Measurements from ENCODE around the gene LIMD2.
A peak's percentile ranks its signal among the peaks of the same experiment; 100 is the strongest.

Gene LIMD2

DNA sequence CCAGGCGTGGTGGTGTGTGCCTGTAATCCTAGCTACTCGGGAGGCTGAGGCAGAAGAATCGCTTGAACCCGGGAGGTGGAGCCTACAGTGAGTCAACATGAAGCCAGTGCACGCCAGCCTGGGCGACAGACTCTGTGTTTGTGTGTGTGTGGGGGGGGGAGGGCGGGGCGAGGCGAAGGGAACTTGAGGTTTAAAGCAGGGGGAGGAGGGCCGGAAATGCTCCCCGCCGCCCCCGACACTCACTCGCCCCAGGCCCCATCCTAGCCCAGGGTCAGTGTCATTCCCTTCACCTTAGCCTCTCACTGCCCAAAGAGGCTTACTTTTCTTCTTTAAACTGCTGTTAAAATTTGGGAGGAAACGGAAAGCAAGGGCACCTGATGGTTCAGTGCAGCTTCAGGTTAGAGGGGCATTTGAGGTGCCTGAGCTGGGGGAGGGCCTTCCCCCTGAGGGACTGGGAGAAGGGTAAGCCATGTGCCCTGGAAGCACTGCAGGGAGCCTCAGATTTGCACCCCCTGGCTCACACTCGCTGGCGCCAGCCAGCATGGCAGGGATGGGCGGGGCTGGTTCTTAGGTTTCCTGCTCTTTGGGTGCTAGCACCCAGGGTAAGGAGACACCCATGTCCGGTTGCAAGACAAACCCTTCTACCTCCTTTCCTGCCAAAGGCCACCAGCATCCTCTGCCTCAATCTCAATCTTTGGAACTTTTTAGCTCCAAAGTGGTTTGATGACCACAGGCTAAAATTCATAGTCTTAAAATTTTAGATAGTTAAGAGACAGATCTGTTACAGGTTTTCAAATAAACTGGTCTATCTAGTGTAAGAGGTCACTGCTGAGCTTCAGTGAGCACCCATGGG, 2.2 kb upstream of the LIMD2 start:
- Histone ChIP-seq H3K36me3 (ENCODE audit: control insufficient read depth in 1 of 2, insufficient read depth in 2 of 2, low read depth in 1 of 2, low read length in 2 of 2) (peaks cover 47 to 59% of the 10 kb centered on the region in 2 experiments), H3K27ac (ENCODE audit: low read length, poor library complexity, severe bottlenecking) (no peak overlapping the region), H3K4ac (ENCODE audit: low read depth in 1 of 2, low read length in 2 of 2) (no peak overlapping the region), H2BK12ac (ENCODE audit: low read length in 2 of 2) (no peak overlapping the region), H3K27me3 (ENCODE audit: control insufficient read depth in 1 of 2, insufficient read depth in 1 of 2, low read length in 2 of 2) (no peaks in the 10 kb centered on the region), H3K9me3 (ENCODE audit: control insufficient read depth, low read length) (no peaks in the 10 kb centered on the region), H3K14ac (ENCODE audit: low read length in 2 of 2) (no peak overlapping the region), H3K4me1 (ENCODE audit: control insufficient read depth, insufficient read depth, low read depth, low read length) (peaks cover 31% of the 10 kb centered on the region), H3K4me3 (ENCODE audit: insufficient read depth in 1 of 2, low read depth in 1 of 2, low read length in 2 of 2) (no peak overlapping the region), H2AK5ac (ENCODE audit: low read length, severe bottlenecking) (no peak overlapping the region), H3K18ac (ENCODE audit: low read depth in 1 of 2, low read length in 2 of 2) (no peak overlapping the region), H2BK15ac (ENCODE audit: low read depth, poor library complexity, severe bottlenecking) (no peak overlapping the region), H3K4me2 (ENCODE audit: low read length, poor library complexity, severe bottlenecking) (no peak overlapping the region), H3K9ac (ENCODE audit: low read length) (no peak overlapping the region), H2AFZ (ENCODE audit: low read depth, low read length) (no peak overlapping the region), H3K79me1 (replicated peaks; ENCODE audit: low read length, poor library complexity, severe bottlenecking) (peaks cover 9% of the 10 kb centered on the region), H4K8ac (ENCODE audit: low read length) (no peak overlapping the region), H2BK120ac (ENCODE audit: low read depth, low read length) (no peak overlapping the region), H3K23ac (ENCODE audit: low read length in 2 of 2) (no peak overlapping the region), H4K91ac (ENCODE audit: low read length) (no peak overlapping the region), H2BK5ac (ENCODE audit: low read depth, low read length, poor library complexity, severe bottlenecking) (no peak overlapping the region)
- no peak for DNase-seq
- 97% methylated on average over 9 of the region's 19 CpGs for WGBS

DNA sequence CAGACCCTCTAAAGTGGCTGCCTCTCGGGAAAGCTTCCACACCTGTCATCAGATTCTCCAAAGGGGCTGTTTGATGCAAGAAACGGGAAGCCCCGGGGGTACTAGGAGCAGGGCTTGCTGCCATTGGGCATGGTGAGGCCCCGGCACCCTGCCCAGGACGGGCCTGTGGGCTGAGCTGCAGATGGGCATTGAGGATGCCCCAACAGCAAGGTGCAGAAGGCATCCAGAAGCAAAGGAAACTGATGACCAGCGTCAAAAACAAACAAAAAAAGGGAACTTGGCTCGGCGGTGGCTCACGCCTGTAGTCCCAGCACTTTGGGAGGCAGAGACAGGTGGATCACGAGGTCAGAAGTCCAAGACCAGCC, 1.5 kb upstream of the LIMD2 start:
- peak overlapping the region in 1 of 2 experiments; percentile 21 for H2BK12ac ChIP-seq (ENCODE audit: low read length in 2 of 2)
- WGBS: 78% methylated on average over 10 of the region's 10 CpGs

DNA sequence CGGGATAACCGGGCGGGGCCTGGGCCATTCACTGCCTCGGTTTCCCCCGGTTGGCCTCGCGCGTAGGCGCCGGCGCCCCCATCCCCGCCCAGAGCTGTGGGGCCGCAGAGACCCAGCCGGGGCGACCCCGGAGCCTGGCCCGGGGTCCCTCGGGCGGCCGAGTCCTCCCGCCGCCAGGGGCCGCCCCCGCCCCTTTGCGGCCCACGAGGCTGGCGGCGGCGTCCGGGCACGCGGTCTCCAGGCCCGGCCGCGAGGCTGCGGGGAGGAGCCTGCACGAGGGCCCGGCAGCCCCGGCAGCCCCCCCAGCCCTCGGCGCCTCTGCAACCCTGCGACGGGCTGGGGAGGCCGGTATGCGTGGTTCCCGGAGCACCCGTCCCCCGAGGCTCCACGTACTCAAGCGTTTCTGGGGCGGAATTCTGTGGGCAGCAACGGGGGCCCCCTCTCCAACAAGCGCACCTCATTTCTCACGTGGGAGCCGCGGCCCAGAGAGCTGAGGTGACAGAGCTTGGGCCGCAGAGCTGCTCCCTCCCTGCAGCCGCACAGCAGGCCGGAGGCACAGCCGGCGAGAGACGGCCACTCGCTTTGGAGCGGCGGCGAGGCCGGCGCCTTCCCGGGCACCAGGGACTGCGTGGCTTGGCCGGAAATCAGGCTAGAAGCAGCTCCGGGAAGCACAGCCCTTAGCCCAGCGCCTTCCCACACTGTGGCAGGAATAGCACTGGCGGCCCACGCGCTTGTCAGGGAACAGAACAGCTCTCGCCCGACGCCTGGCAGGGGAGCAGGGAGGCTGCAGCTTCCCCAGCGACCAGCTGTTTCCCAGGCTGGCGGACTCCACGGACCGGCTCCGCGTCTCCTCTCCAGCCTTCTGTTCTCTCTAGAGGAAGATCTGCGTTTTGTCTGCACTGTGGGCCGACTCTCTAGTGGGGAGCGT, 867 bp upstream of the LIMD2 start:
- H4K91ac ChIP-seq (ENCODE audit: low read length): peak overlapping the region; percentile 92
- H3K18ac ChIP-seq (ENCODE audit: low read depth in 1 of 2, low read length in 2 of 2): peak overlapping the region; percentile 92 to 95
- peak overlapping the region in 1 of 2 experiments; percentile 96 for H3K14ac ChIP-seq (ENCODE audit: low read length in 2 of 2)
- peaks cover 34 to 65% of the 10 kb centered on the region in 2 experiments for H3K36me3 ChIP-seq (ENCODE audit: control insufficient read depth in 1 of 2, insufficient read depth in 2 of 2, low read depth in 1 of 2, low read length in 2 of 2)
- peak overlapping the region; percentile 13 for H2AK5ac ChIP-seq (ENCODE audit: low read length, severe bottlenecking)
- H3K27ac ChIP-seq (ENCODE audit: low read length, poor library complexity, severe bottlenecking): no peak overlapping the region
- peak overlapping the region; percentile 32 for H3K9ac ChIP-seq (ENCODE audit: low read length)
- H3K4me1 ChIP-seq (ENCODE audit: control insufficient read depth, insufficient read depth, low read depth, low read length): peaks cover 36% of the 10 kb centered on the region
- H2BK5ac ChIP-seq (ENCODE audit: low read depth, low read length, poor library complexity, severe bottlenecking): no peak overlapping the region
- H3K79me1 ChIP-seq (replicated peaks; ENCODE audit: low read length, poor library complexity, severe bottlenecking): peaks cover 9% of the 10 kb centered on the region
- no peaks in the 10 kb centered on the region for H3K27me3 ChIP-seq (ENCODE audit: control insufficient read depth in 1 of 2, insufficient read depth in 1 of 2, low read length in 2 of 2)
- 7% methylated on average over 86 of the region's 88 CpGs for WGBS
- peak overlapping the region; percentile 78 for H2BK15ac ChIP-seq (ENCODE audit: low read depth, poor library complexity, severe bottlenecking)
- no peaks in the 10 kb centered on the region for H3K9me3 ChIP-seq (ENCODE audit: control insufficient read depth, low read length)
- DNase-seq: peak; percentile 63
- peak overlapping the region; percentile 70 for H3K4me2 ChIP-seq (ENCODE audit: low read length, poor library complexity, severe bottlenecking)
- H2AFZ ChIP-seq (ENCODE audit: low read depth, low read length): peak overlapping the region; percentile 72
- peak overlapping the region; percentile 53 to 76 for H3K4me3 ChIP-seq (ENCODE audit: insufficient read depth in 1 of 2, low read depth in 1 of 2, low read length in 2 of 2)
- peak overlapping the region; percentile 16 to 38 for H3K23ac ChIP-seq (ENCODE audit: low read length in 2 of 2)
- peak overlapping the region; percentile 79 to 91 for H3K4ac ChIP-seq (ENCODE audit: low read depth in 1 of 2, low read length in 2 of 2)
- H2BK12ac ChIP-seq (ENCODE audit: low read length in 2 of 2): peak overlapping the region in 1 of 2 experiments; percentile 24
- H2BK120ac ChIP-seq (ENCODE audit: low read depth, low read length): peak overlapping the region; percentile 91
- peak overlapping the region; percentile 94 for H4K8ac ChIP-seq (ENCODE audit: low read length)

More for the DNA sequence above, 1.5 kb upstream of the LIMD2 start:
- Histone ChIP-seq H3K9ac (ENCODE audit: low read length) (peak overlapping the region; percentile 32), H3K18ac (ENCODE audit: low read depth in 1 of 2, low read length in 2 of 2) (no peak overlapping the region), H3K4ac (ENCODE audit: low read depth in 1 of 2, low read length in 2 of 2) (no peak overlapping the region), H3K14ac (ENCODE audit: low read length in 2 of 2) (no peak overlapping the region), H4K91ac (ENCODE audit: low read length) (no peak overlapping the region), H3K23ac (ENCODE audit: low read length in 2 of 2) (no peak overlapping the region), H2BK5ac (ENCODE audit: low read depth, low read length, poor library complexity, severe bottlenecking) (no peak overlapping the region), H2AK5ac (ENCODE audit: low read length, severe bottlenecking) (no peak overlapping the region), H3K4me3 (ENCODE audit: insufficient read depth in 1 of 2, low read depth in 1 of 2, low read length in 2 of 2) (no peak overlapping the region), H3K27ac (ENCODE audit: low read length, poor library complexity, severe bottlenecking) (no peak overlapping the region), H3K27me3 (ENCODE audit: control insufficient read depth in 1 of 2, insufficient read depth in 1 of 2, low read length in 2 of 2) (no peaks in the 10 kb centered on the region), H3K4me1 (ENCODE audit: control insufficient read depth, insufficient read depth, low read depth, low read length) (peaks cover 36% of the 10 kb centered on the region), H3K36me3 (ENCODE audit: control insufficient read depth in 1 of 2, insufficient read depth in 2 of 2, low read depth in 1 of 2, low read length in 2 of 2) (peaks cover 40 to 61% of the 10 kb centered on the region in 2 experiments), H3K9me3 (ENCODE audit: control insufficient read depth, low read length) (no peaks in the 10 kb centered on the region), H3K4me2 (ENCODE audit: low read length, poor library complexity, severe bottlenecking) (no peak overlapping the region), H2BK15ac (ENCODE audit: low read depth, poor library complexity, severe bottlenecking) (no peak overlapping the region), H3K79me1 (replicated peaks; ENCODE audit: low read length, poor library complexity, severe bottlenecking) (peaks cover 9% of the 10 kb centered on the region), H2BK120ac (ENCODE audit: low read depth, low read length) (no peak overlapping the region), H2AFZ (ENCODE audit: low read depth, low read length) (no peak overlapping the region), H4K8ac (ENCODE audit: low read length) (no peak overlapping the region)
- no peak for DNase-seq
